ENCODE measurements around the gene WNT16.
"Not testable (repeated sequence)": the region's sequence is repeated elsewhere in the genome, so short reads cannot be mapped to it uniquely, and the experiment has no call there.

WNT16 gene

DNA sequence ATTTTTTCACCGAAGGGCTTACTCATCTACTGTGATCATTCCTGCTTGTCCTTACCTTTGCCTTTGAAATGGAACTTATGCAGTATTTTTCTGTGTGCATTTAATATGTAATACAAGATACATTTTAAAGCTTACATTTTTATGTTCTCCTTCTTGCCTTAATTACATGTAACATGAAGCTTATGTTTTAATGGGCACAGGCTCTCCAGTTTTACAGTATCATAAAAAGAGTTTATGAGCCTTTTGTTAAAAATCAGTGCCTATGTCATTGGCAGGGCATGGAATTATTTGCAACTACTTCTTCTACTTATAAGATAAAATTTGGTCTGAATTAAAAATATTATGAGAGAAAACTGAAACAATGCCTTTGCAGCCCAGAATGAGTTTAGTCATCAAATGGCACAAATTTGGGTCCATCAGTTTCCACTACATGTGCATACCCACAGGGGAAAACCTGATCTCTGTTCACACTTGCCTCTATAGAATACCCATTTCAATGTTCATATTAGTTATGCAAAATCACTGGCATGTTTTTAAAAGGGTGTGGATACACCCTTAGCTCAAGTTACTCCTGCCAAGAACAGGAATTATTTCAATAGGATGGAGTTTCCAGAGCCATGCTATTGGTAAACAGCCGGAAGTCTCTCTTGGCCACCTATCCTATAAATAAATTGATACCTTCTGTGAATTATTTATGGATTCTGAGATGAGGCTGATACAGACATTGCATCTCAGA lies 27.9 kb upstream of the WNT16 start:
- Mint-ChIP-seq H3K27ac (no peak overlapping the region), H3K9me3 (no peaks in the 10 kb centered on the region), H3K4me1 (ENCODE audit: low read depth in 2 of 2) (no peaks in the 10 kb centered on the region), H3K27me3 (peaks cover 20 to 31% of the 10 kb centered on the region in 2 donors), H3K4me3 (no peak overlapping the region), H3K36me3 (ENCODE audit: insufficient read depth) (no peaks in the 10 kb centered on the region)
- no peak for DNase-seq
- no peak for ATAC-seq (replicated peaks)

DNA sequence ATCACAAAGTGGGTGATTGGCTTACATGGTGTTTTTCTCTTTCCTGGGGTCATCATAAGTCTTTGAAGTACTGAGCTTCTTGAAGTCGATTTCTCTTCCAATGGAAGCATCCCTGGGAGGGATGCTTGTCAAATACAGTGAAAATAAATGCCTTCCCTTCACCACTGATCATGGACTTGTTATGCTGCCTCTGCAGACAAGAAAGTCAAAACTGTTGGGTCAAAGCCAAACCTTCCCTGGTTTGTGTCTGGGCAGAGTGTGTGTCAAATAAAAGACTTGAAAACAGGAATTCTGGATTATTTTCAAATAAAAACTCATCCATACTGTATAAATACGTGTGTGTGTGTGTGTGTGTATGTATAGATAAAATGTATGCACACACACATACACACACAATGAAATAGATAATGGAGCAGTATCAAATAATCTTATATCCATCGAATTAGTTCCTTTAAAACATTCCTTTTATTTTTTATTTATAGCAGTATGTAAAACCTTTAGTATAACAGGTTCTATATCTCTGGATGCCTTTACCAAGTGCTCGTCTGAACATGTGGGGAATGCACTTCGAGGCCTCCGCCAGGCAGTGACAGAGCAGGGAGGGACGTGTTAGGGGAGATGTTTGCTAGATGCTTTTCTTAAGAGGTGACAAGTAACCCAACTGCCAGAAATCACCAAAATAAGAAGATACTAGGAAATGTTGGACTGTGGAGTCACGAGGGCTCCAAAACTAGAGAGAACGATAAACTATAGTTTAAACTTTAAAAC lies 27.2 kb upstream of the WNT16 start:
- H3K27ac Mint-ChIP-seq = no peak overlapping the region

DNA sequence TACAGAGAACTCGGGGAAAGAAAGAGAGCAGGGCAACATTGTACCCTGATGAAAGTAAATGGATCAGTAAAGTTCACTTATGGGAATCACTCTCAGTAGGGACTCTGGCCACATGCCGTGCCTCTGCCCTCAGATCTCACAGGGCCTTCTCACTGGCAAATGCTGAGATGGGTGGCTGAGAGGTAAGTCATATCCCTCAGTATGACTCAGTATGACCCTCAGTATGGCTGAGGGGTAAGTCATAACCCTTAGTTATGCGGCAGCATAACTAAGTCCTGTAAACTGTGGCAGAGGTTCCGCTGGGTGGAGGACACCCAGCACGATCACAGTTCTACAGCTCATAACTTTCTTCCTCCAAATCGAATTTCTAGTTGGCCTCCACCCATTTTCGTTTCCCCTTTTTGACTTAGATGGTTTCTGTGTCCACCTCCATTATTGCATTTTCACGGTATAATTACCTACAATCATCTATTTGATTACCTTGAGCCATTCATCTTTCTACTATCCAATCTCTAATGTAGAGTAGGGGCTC lies 26.5 kb upstream of the WNT16 start:
- no peak overlapping the region for H3K4me3 Mint-ChIP-seq
- DNase-seq (no peak), ATAC-seq (replicated peaks) (no peak)

More for the DNA sequence above, 27.2 kb upstream of the WNT16 start:
- DNase-seq (no peak), ATAC-seq (replicated peaks) (no peak)
- peaks cover 28 to 38% of the 10 kb centered on the region in 2 donors for H3K27me3 Mint-ChIP-seq
- no peak overlapping the region for H3K4me3 Mint-ChIP-seq
- no peaks in the 10 kb centered on the region for H3K4me1 Mint-ChIP-seq (ENCODE audit: low read depth in 2 of 2)
- H3K36me3 Mint-ChIP-seq (ENCODE audit: insufficient read depth) = no peaks in the 10 kb centered on the region
- H3K9me3 Mint-ChIP-seq = no peaks in the 10 kb centered on the region

DNA sequence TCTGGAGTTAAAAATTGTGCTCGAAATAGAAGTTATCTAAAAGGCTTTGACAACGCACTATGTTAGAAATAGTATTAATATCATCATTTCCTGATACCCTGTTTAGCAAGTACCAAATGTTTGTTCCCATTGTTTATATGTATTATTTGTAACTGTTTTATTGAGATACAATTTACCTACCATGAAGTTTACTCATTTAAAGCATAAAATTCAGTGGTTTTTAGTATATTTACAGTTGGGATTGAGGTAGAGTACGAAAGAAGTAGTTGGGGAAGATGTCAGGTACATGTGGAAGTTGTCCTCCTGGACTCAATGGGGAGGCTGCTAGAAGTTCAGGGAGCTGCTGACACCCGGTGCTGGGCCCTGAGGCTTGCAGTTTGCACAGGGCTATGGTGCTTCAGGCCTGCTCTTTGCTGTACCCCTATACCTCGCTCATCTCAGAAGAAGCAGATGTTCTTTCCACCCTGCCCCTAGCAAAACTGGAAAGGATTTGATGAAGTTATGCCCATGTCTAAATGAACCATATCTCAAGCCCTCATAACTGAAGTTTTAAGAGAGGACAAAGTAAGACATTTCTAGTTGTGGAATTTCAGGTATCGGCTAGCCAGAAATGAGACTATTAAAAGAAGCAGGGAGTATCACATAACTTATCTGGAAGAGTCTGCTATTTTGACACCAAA lies 25.2 kb upstream of the WNT16 start:
- Mint-ChIP-seq H3K27me3 (peaks cover 40 to 48% of the 10 kb centered on the region in 2 donors), H3K36me3 (ENCODE audit: insufficient read depth) (no peaks in the 10 kb centered on the region)

More for the DNA sequence above, 26.5 kb upstream of the WNT16 start:
- no peaks in the 10 kb centered on the region for H3K36me3 Mint-ChIP-seq (ENCODE audit: insufficient read depth)
- H3K9me3 Mint-ChIP-seq = no peaks in the 10 kb centered on the region
- H3K4me1 Mint-ChIP-seq (ENCODE audit: low read depth in 2 of 2) = no peaks in the 10 kb centered on the region
- no peak overlapping the region for H3K27ac Mint-ChIP-seq
- H3K27me3 Mint-ChIP-seq = peaks cover 35 to 45% of the 10 kb centered on the region in 2 donors

DNA sequence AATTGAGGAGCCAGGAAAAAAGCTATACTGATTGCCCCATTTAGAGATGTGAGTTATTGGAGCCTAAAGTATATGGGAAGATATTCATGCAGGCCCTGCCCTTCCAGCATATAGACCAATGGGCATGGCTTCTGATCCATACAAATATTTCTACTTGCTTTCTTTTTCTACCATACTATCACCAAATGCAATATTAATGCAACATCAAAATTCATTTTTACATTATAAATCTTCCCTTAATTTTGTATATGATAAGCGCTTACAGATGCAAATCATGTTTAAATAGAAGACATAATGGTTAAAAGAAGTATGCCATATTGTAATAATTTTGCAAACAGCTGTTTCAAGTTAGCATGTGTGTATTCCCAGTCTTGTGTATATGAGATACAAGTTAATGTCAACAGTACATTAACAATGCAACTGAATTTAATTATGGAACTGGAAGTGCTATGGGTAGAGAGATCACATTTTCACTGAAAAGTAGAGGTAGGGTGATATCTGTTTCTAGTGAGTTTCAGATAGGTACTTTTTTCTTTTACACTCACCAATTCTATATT lies 24.6 kb upstream of the WNT16 start:
- ATAC-seq (replicated peaks) (no peak), DNase-seq (no peak)
- no peak overlapping the region for H3K27ac Mint-ChIP-seq
- no peaks in the 10 kb centered on the region for H3K4me1 Mint-ChIP-seq (ENCODE audit: low read depth in 2 of 2)
- no peak overlapping the region for H3K4me3 Mint-ChIP-seq
- no peaks in the 10 kb centered on the region for H3K9me3 Mint-ChIP-seq
- no peaks in the 10 kb centered on the region for H3K36me3 Mint-ChIP-seq (ENCODE audit: insufficient read depth)
- peaks cover 46 to 54% of the 10 kb centered on the region in 2 donors for H3K27me3 Mint-ChIP-seq

More for the DNA sequence above, 25.2 kb upstream of the WNT16 start:
- Mint-ChIP-seq H3K27ac (no peak overlapping the region), H3K4me3 (no peak overlapping the region), H3K9me3 (no peaks in the 10 kb centered on the region), H3K4me1 (ENCODE audit: low read depth in 2 of 2) (no peaks in the 10 kb centered on the region)
- ATAC-seq (replicated peaks) = no peak
- no peak for DNase-seq

DNA sequence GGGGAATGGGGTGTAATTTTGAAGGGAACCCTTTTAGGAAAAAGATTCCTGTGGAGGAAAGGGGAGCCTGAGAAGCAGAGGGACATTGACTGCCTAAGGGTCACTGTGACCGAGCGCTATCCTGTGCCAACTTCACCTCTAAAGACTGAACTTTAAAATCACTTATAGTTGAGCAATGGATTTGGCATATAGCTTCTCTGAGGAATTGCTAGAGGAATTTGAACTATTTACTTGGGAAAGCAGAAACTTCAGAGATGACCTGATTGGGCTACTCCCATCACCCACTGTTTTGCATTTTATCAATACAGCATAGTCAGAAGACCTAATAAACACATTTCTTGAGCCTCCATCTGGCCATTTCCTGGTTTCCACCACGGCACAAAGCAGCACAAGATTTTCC lies 23.7 kb upstream of the WNT16 start:
- H3K4me3 Mint-ChIP-seq = no peak overlapping the region
- peaks cover 48 to 62% of the 10 kb centered on the region in 2 donors for H3K27me3 Mint-ChIP-seq
- no peaks in the 10 kb centered on the region for H3K36me3 Mint-ChIP-seq (ENCODE audit: insufficient read depth)
- no peaks in the 10 kb centered on the region for H3K4me1 Mint-ChIP-seq (ENCODE audit: low read depth in 2 of 2)
- H3K27ac Mint-ChIP-seq = no peak overlapping the region
- no peaks in the 10 kb centered on the region for H3K9me3 Mint-ChIP-seq
- no peak for ATAC-seq (replicated peaks)
- DNase-seq = no peak

DNA sequence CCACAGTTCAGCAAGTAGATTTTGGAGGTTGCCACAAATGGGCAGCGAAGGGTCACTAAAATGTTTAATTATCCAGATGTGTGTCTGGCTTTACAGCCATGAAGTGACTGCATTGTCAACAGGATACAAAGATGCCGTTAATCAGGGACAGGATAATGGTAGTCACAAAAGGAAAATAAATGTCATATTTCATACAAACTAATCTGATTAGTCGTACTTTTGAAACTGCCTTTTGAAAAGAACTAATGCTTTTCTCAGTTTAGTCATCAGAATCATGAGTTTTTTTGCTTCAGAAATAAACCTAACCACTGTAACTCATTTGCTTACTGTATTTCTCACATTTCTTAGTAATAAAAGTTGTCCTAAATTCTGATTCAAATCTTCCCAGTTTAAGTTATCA lies 22.2 kb upstream of the WNT16 start:
- DNase-seq (no peak), ATAC-seq (replicated peaks) (no peak)
- peaks cover 44 to 55% of the 10 kb centered on the region in 2 donors for H3K27me3 Mint-ChIP-seq

DNA sequence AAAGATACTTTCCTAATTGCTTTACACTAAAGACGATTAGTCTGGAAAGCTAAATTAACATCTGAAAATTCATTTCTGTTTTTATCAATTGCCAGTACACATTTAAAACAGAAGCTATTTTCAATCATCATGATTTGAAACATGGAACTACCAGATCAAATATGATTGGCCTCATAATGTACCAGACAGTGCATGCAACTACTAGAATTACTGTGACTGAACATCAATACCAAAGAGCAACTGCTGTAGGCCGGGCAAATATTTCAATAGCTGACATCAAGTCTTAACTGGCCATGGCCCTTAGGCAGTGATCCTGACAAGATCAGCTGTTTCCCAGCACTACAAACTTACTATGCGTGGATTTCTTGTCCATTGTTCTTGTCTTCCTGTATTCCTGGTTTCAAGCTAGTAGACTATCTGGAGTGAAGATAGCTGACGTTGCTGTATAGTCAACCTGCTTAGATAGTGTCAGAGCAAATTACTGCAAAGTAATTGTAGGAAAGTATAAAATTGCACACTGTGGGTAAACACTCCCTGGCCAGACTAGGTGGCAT lies 21.7 kb upstream of the WNT16 start:
- ATAC-seq (replicated peaks) = no peak
- H3K9me3 Mint-ChIP-seq = no peaks in the 10 kb centered on the region

More for the DNA sequence above, 22.2 kb upstream of the WNT16 start:
- Mint-ChIP-seq H3K36me3 (ENCODE audit: insufficient read depth) (no peaks in the 10 kb centered on the region), H3K27ac (no peak overlapping the region), H3K9me3 (no peaks in the 10 kb centered on the region), H3K4me1 (ENCODE audit: low read depth in 2 of 2) (no peaks in the 10 kb centered on the region), H3K4me3 (no peak overlapping the region)

DNA sequence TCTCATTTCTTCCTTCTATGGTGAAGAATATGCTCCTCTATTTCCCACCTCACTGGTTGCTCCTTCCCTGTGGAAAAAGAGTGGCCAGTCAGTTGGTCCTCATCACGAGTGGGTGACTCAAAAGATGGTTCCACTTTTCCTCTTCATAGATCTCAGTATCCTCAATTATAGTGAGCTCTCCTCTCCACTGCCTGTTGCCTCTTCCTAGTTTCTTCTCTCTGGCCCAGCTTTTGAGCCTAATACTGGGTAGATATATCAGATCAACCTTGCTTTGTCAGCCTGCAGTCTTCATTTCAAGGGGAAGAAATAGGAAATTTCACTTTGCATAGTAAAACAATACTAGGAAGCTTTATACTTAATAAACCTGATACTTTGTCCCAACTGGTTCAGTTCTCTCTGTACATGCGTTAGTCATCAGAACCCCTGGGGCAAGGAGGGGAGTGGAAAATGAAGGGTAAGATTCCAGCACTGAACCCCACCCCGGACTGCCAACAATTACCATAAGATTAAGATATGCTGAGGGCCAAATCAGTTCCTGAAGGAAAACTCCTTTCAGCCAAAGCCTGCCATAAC lies 15.5 kb upstream of the WNT16 start:
- DNase-seq (no peak), ATAC-seq (replicated peaks) (no peak)
- Mint-ChIP-seq H3K36me3 (ENCODE audit: insufficient read depth) (no peaks in the 10 kb centered on the region), H3K27me3 (peaks cover 39 to 48% of the 10 kb centered on the region in 2 donors), H3K4me3 (no peak overlapping the region), H3K4me1 (ENCODE audit: low read depth in 2 of 2) (peaks cover 0 to 3% of the 10 kb centered on the region in 2 donors), H3K27ac (no peak overlapping the region), H3K9me3 (no peaks in the 10 kb centered on the region)

More for the DNA sequence above, 21.7 kb upstream of the WNT16 start:
- Mint-ChIP-seq H3K36me3 (ENCODE audit: insufficient read depth) (no peaks in the 10 kb centered on the region), H3K27me3 (peaks cover 44 to 50% of the 10 kb centered on the region in 2 donors), H3K4me1 (ENCODE audit: low read depth in 2 of 2) (no peaks in the 10 kb centered on the region), H3K4me3 (no peak overlapping the region), H3K27ac (no peak overlapping the region)
- no peak for DNase-seq

DNA sequence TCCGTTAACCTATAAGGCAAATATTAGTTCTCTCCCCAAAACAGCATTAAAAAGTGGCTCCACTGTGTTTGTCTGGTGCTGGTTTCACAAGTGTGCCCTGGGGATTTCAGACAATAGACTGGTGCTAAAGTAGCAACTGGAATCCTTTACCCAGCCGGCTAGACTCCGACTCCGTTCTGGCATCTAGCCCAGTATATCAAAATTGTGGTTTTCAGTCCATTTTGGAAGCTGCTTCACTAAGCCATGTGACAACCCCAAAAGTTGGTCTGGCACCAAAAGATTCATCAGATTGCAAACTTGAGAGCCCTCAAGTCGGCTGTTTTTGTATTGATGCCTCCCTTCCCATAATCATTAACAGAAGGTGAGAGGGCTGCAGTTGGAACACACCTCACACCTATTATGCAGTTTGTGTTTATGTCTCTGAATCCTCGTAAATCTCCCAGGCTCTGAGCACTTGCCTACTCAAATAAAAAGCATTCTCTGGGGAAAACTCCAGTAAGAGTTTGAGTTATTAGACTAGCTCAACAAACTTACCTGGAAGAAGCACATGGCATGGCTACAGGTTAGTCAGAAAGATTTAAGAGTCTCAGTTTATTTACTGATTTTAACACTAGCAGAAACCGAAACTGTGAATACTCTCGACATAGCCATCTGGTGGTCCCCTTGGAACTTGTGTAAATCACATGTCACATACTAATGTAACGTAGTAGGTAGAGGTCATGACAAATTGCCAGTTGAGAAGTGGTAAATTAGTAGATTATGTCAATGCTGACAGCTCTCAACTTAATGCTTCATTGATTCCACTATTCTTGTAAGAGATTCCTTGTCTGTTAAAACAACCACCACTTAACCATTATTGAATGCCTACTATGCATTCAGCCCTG lies 14.8 kb upstream of the WNT16 start:
- Mint-ChIP-seq H3K4me3 (no peak overlapping the region), H3K9me3 (no peaks in the 10 kb centered on the region), H3K27me3 (peaks cover 33 to 48% of the 10 kb centered on the region in 2 donors), H3K36me3 (ENCODE audit: insufficient read depth) (no peaks in the 10 kb centered on the region), H3K27ac (no peak overlapping the region), H3K4me1 (ENCODE audit: low read depth in 2 of 2) (peaks cover 0 to 3% of the 10 kb centered on the region in 2 donors)
- DNase-seq (no peak), ATAC-seq (replicated peaks) (no peak)

DNA sequence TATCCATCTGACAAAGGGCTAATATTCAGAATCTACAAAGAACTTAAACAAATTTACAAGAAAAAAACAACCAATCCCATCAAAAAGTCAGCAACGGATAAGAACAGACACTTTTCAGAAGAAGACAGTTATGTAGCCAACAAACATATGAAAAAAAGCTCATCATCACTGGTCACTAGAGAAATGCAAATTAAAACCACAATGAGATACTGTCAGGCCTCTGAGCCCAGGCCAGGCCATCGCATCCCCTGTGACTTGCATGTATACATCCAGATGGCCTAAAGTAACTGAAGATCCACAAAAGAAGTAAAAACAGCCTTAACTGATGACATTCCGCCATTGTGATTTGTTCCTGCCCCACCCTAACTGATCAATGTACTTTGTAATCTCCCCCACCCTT lies 13.6 kb upstream of the WNT16 start:
- H3K4me1 Mint-ChIP-seq (ENCODE audit: low read depth in 2 of 2); H3K9me3 Mint-ChIP-seq; DNase-seq; ATAC-seq (replicated peaks); H3K4me3 Mint-ChIP-seq; H3K36me3 Mint-ChIP-seq (ENCODE audit: insufficient read depth); H3K27ac Mint-ChIP-seq: not testable (repeated sequence)
- H3K27me3 Mint-ChIP-seq = peaks cover 23 to 49% of the 10 kb centered on the region in 2 donors

DNA sequence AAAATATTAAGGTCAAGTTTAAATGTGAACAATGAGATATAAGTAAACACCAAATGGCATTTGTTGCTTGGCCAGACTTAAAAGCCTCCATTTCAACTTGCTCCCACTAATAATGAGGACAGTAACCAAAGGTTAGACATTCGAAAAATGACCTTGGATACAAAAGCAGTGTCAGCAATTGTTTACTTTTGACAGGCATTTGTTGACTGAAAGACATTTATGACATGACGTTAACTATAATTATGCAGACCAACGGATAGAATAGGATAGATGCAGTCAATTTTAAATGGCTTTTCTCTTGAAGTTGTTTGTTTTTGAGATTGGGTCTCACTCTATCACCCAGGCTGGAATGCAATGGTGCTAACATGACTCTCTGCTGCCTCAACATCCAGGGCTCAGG lies 6.3 kb upstream of the WNT16 start:
- Mint-ChIP-seq H3K9me3 (no peaks in the 10 kb centered on the region), H3K4me1 (ENCODE audit: low read depth in 2 of 2) (no peaks in the 10 kb centered on the region), H3K27me3 (peaks cover 43 to 56% of the 10 kb centered on the region in 2 donors), H3K27ac (no peak overlapping the region), H3K4me3 (no peak overlapping the region), H3K36me3 (ENCODE audit: insufficient read depth) (no peaks in the 10 kb centered on the region)
- ATAC-seq (replicated peaks) (no peak), DNase-seq (no peak)
